WTC11 (cell line): ENCODE results near the gene TMEM151B.
"Not testable (repeated sequence)": the region's sequence is repeated elsewhere in the genome, so short reads cannot be mapped to it uniquely, and the experiment has no call there.

Experiments
- CBFB ChIP-seq: sonication (generic); formaldehyde crosslinking; IDR thresholded peaks from 2 replicates; pipeline ENCODE4 v1.8.1; 2022; ENCODE audit warnings: mild to moderate bottlenecking, low read depth, missing genetic modification reagents
- CREB1 ChIP-seq: sonication (generic); formaldehyde crosslinking; IDR thresholded peaks from 2 replicates; pipeline ENCODE4 v1.8.0; 2023; ENCODE audit warnings: mild to moderate bottlenecking, missing genetic modification reagents
- ETV6 ChIP-seq: sonication (generic); formaldehyde crosslinking; IDR thresholded peaks from 2 replicates; pipeline ENCODE4 v1.8.1; 2022; ENCODE audit warnings: mild to moderate bottlenecking, missing genetic modification reagents
- FOXK1 ChIP-seq: sonication (generic); formaldehyde crosslinking; IDR thresholded peaks from 2 replicates; pipeline ENCODE4 v1.8.0; 2022; ENCODE audit warnings: mild to moderate bottlenecking, moderate library complexity, missing genetic modification reagents
- FOXP1 ChIP-seq: sonication (generic); formaldehyde crosslinking; IDR thresholded peaks from 2 replicates; pipeline ENCODE4 v1.8.0; 2022; ENCODE audit warnings: missing genetic modification reagents, mild to moderate bottlenecking, moderate library complexity, borderline replicate concordance
- JUN ChIP-seq: sonication (generic); formaldehyde crosslinking; IDR thresholded peaks from 2 replicates; pipeline ENCODE4 v1.8.0; 2023; ENCODE audit warnings: mild to moderate bottlenecking, missing genetic modification reagents
- KAT7 ChIP-seq: sonication (generic); formaldehyde crosslinking; IDR thresholded peaks from 2 replicates; pipeline ENCODE4 v1.8.1; 2023; ENCODE audit warnings: missing genetic modification reagents, mild to moderate bottlenecking, borderline replicate concordance
- NR1H2 ChIP-seq: sonication (generic); formaldehyde crosslinking; IDR thresholded peaks from 2 replicates; pipeline ENCODE4 v1.9.0; 2021; ENCODE audit warnings: mild to moderate bottlenecking, moderate library complexity, missing genetic modification reagents
- ZNF121 ChIP-seq: sonication (generic); formaldehyde crosslinking; IDR thresholded peaks from 2 replicates; pipeline ENCODE4 v1.8.0; 2023; ENCODE audit warnings: missing genetic modification reagents
- ZNF232 ChIP-seq: sonication (generic); formaldehyde crosslinking; IDR thresholded peaks from 2 replicates; pipeline ENCODE4 v1.8.0; 2022; ENCODE audit warnings: mild to moderate bottlenecking, missing genetic modification reagents
- TF ChIP-seq, protein P1 (sequence below): fragments of 200-600 bp; IDR thresholded peaks from 2 replicates; pipeline ENCODE4 v1.8.0; 2022; ENCODE audit warnings: antibody characterized with exemption
- TF ChIP-seq, protein P2 (sequence below): sonication (generic); formaldehyde crosslinking; IDR thresholded peaks from 2 replicates; pipeline ENCODE4 v1.8.0; 2022; ENCODE audit warnings: mild to moderate bottlenecking, missing genetic modification reagents
- TF ChIP-seq, protein P3 (sequence below): sonication (generic); formaldehyde crosslinking; IDR thresholded peaks from 2 replicates; pipeline ENCODE4 v1.8.0; 2023; ENCODE audit warnings: mild to moderate bottlenecking, missing genetic modification reagents
- TF ChIP-seq, protein P4 (sequence below): sonication (generic); formaldehyde crosslinking; IDR thresholded peaks from 2 replicates; pipeline ENCODE4 v1.8.1; 2022; ENCODE audit warnings: low read depth, missing genetic modification reagents, borderline replicate concordance

DNA sequence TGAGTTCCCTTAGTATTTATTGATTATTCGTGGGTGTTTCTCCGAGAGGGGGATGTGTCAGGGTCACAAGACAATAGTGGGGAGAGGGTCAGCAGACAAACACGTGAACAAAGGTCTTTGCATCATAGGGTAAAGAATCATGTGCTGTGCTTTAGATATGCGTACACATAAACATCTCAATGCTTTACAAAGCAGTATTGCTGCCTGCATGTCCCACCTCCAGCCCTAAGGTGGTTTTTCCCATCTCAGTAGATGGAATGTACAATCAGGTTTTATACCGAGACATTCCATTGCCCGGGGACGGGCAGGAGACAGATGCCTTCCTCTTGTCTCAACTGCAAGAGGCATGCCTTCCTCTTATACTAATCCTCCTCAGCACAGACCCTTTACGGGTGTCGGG lies 58.0 kb downstream of the TMEM151B start:
- not testable (repeated sequence) for TF ChIP-seq KAT7 (CRISPR knock-in tag); ETV6 (CRISPR knock-in tag); ZNF121 (CRISPR knock-in tag); JUN; ZNF232 (CRISPR knock-in tag); NR1H2 (CRISPR knock-in tag); FOXP1 (CRISPR knock-in tag); CBFB; CREB1; FOXK1 (CRISPR knock-in tag)
- TF ChIP-seq, protein P1, sequence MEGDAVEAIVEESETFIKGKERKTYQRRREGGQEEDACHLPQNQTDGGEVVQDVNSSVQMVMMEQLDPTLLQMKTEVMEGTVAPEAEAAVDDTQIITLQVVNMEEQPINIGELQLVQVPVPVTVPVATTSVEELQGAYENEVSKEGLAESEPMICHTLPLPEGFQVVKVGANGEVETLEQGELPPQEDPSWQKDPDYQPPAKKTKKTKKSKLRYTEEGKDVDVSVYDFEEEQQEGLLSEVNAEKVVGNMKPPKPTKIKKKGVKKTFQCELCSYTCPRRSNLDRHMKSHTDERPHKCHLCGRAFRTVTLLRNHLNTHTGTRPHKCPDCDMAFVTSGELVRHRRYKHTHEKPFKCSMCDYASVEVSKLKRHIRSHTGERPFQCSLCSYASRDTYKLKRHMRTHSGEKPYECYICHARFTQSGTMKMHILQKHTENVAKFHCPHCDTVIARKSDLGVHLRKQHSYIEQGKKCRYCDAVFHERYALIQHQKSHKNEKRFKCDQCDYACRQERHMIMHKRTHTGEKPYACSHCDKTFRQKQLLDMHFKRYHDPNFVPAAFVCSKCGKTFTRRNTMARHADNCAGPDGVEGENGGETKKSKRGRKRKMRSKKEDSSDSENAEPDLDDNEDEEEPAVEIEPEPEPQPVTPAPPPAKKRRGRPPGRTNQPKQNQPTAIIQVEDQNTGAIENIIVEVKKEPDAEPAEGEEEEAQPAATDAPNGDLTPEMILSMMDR = not testable (repeated sequence)
- TF ChIP-seq, protein P2, sequence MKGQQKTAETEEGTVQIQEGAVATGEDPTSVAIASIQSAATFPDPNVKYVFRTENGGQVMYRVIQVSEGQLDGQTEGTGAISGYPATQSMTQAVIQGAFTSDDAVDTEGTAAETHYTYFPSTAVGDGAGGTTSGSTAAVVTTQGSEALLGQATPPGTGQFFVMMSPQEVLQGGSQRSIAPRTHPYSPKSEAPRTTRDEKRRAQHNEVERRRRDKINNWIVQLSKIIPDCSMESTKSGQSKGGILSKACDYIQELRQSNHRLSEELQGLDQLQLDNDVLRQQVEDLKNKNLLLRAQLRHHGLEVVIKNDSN (CRISPR knock-in tag) = not testable (repeated sequence)
- TF ChIP-seq, protein P3, sequence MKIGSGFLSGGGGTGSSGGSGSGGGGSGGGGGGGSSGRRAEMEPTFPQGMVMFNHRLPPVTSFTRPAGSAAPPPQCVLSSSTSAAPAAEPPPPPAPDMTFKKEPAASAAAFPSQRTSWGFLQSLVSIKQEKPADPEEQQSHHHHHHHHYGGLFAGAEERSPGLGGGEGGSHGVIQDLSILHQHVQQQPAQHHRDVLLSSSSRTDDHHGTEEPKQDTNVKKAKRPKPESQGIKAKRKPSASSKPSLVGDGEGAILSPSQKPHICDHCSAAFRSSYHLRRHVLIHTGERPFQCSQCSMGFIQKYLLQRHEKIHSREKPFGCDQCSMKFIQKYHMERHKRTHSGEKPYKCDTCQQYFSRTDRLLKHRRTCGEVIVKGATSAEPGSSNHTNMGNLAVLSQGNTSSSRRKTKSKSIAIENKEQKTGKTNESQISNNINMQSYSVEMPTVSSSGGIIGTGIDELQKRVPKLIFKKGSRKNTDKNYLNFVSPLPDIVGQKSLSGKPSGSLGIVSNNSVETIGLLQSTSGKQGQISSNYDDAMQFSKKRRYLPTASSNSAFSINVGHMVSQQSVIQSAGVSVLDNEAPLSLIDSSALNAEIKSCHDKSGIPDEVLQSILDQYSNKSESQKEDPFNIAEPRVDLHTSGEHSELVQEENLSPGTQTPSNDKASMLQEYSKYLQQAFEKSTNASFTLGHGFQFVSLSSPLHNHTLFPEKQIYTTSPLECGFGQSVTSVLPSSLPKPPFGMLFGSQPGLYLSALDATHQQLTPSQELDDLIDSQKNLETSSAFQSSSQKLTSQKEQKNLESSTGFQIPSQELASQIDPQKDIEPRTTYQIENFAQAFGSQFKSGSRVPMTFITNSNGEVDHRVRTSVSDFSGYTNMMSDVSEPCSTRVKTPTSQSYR (CRISPR knock-in tag) = not testable (repeated sequence)
- TF ChIP-seq, protein P4, sequence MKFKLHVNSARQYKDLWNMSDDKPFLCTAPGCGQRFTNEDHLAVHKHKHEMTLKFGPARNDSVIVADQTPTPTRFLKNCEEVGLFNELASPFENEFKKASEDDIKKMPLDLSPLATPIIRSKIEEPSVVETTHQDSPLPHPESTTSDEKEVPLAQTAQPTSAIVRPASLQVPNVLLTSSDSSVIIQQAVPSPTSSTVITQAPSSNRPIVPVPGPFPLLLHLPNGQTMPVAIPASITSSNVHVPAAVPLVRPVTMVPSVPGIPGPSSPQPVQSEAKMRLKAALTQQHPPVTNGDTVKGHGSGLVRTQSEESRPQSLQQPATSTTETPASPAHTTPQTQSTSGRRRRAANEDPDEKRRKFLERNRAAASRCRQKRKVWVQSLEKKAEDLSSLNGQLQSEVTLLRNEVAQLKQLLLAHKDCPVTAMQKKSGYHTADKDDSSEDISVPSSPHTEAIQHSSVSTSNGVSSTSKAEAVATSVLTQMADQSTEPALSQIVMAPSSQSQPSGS (CRISPR knock-in tag) = not testable (repeated sequence)
